ENCODE results near the gene PRAC1.

Gene PRAC1

DNA sequence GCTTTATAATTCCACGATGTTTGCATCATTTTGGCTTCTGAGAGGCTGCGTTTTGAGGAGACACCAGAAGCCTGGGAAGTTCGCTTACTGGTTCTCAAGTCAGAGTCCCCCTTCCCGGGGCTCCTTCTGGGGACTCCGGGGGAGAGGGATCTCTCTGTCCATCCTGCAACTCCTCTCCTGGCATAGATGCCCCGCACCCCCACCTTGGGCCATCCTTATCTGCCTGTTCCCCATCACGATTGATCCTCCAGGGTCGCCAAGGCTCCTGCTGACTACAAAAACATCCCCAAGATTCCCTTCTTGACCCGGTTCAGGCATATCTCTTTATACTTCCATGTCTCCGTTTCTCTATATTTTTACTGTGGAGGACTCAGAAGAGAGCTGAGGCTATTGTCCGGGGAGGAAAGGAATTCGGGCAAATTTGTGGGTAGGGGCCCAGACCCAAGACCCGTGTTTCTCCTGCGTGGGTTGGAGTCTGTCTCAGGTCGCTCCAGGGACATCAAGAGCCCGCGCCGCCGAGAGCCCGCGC lies 24.7 kb upstream of the PRAC1 start:
- no peak for DNase-seq

DNA sequence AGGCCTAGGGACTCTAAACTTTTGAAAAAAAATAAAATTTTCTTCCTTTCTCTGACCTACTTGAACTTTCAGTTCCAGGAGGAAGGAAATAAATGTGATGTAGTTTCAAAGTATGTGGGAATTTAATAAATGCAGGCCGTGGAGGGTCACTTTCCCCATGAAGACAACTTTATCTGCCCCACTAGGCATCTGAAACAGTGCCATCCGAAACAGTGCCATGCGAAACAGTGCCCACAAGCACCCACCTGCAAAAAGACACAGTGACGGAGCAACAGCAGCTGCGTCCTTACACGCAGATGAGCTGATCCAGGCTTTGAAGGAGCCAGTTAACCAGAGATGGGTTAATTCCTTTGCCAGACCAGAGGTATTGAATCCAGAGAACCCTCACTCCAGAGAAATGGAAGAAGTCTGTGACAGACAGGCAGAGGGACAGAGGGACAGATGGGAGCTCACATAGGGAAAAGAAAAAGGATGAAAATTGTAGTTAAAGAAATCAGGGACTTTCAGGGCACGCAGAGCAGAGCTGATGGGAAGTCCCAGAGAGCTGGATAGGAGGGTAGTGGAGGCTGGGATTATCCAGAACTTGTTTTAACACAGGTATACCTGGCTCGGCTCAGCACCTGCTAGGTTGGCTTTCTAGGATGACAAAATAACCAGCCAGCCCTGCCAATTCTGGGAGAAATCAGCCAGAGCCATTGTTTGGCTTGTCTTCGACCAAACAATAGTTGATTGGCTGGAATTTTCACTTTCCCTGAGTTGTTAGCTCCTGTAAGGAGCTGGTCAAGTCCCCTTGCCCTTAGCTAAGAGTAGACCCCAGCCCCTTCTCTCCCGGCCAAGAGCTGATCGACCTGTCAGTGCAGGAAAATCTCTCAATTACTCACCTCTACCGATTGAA lies 23.3 kb upstream of the PRAC1 start:
- no peak for DNase-seq

DNA sequence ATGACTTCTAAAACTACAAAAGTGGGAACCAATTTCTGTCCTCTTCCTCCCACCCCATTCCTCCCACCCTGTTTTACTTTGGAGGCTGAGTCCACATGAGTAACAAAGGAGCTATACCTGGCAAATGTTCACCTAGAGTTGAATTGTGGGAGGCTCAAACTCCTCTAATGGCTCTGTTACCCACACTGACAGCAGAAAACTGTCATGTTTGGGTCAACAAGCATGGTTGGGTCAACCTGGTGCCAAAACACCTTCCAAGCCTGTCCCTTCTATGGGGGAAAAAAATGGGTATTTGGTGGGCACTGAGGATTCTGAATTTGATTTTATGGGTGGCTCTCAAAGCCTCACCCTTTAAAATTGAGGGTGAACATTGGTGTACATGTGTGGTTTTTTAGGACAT lies 18.2 kb upstream of the PRAC1 start:
- DNase-seq, result no peak

DNA sequence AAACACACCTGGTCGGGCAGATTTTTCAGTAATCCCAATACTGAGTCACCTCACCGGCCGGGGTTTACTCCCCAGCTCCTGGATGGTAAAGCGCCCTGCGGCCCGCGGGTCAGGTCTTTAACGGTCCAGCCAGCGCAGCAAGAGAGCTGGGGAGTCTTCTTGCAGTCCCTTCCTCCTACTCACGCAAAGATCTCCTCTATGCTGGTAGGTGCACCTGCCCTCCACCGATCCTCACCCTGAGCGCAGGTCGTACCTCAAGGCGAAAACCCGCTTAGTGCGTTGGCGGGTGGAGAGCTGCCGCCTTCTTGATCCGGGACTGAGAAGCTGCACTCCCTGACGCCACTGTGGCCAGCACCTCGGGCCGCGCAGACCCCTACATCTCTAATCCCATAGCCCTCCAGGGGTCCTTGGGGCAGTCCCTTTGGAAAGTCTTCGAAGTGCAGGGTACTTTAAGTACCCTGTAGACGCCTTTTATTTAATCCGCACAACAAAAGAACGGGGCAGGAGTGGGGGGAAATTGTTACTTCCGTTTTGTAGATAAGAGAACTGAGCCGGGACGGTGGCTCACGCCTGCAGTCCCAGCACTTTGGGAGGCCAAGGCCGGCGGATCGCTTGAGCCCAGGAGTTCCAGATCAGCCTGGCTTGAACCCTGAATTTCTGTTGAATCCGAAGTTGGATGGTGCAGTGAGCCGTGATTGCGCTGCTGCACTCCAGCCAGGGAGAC lies 16.6 kb upstream of the PRAC1 start:
- DNase-seq, result no peak

DNA sequence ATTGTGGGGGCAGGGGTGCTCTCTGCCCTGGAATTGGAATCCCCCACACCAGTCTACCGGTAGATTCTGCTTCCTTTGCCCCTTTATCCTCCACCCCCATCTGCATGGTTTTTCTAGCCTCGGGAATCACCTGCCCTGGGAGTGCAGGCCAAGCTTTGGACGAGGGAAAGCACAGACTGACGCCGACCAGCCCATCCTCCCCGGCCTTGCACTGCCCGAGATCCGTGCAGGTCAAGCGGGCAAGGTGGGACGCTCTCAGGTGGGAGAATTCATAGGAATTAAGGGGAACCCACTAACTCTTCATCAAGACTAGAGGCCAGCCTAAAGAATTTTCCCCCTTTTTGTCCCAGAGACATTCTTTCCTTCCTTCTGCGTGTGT lies 16.1 kb upstream of the PRAC1 start:
- DNase-seq, result no peak

DNA sequence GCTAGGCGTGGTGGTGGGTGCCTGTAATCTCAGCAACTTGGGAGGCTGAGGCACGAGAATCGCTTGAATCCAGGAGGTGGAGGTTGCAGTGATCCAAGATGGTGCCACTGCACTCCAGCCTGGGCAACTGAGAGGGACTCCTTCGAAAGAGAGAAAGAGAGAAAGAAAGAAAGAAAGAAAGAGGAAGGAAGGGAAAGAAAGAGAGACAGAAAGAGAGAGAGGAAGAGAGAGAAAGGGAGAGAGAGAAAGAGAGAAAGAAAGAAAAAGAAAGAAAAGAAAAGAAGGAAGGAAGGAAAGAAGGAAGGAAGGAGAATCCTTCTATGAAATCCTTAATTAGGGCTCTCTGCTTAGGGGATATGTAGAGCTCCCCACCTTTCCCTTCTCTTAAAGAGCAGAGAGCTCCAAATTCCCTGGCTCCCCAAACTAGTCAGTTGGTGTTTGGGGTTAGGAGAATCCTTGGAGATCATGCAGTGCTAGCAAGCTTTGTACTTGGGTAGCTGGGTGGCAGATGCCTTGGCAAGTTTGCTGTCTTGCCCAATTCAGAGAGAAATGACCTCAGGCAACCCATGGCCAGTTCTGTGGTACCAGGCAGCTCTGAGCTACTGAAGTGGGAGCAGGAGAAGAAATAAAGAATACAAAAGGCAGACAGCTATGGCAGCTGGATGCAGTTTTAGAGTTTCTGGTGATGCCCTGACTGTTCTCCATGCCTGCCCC lies 15.2 kb upstream of the PRAC1 start:
- DNase-seq, result no peak

DNA sequence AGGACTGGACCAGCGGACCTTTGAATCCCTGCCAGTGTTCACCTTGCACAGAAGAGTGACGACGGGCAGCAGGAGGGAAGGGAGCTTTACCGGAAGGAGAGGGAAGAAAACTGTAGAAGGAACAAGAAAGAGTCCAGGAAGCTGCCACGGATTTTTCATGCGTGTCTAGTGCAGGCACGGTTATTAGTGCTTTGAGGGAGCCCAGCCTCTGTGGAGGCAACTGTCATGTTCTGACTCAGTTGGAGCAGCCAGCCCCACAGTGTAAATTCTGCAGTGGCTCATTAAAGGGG lies 12.7 kb upstream of the PRAC1 start:
- no peak for DNase-seq

DNA sequence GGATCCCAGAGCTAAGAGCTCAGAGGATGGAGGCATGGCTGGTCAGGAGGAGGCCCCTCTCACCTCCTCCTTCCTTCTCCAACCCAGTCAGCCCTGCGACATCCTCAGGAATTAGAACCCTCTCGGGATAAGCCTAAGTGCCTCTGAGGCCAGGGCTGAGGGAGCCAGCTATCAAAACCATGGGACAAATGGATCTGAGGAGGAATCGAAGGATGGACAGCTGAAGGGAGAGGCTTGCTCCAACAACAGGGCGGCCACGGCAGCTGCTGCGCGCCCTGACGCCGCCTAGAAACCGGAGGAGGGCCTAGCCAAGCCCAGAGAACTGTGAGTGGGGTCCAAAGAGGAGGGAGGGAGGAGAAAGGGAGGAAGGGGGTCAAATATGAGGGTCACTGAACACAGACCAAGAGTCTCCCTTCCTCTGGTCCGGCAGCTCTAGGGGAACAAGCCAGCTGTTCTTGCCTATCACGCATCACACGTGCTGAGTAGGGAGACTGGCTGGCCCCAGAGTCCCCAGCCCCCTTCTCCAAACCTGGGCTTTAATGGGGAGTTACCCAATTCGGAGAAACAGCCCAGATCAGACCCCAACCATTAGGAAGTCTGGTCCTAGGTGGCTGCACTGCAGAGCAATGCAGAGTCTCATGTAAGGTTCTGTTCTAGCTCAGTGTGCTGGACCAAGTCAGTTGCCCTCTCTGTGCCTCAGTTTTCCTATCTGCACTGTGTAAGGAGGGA lies 12.2 kb upstream of the PRAC1 start:
- no peak for DNase-seq

DNA sequence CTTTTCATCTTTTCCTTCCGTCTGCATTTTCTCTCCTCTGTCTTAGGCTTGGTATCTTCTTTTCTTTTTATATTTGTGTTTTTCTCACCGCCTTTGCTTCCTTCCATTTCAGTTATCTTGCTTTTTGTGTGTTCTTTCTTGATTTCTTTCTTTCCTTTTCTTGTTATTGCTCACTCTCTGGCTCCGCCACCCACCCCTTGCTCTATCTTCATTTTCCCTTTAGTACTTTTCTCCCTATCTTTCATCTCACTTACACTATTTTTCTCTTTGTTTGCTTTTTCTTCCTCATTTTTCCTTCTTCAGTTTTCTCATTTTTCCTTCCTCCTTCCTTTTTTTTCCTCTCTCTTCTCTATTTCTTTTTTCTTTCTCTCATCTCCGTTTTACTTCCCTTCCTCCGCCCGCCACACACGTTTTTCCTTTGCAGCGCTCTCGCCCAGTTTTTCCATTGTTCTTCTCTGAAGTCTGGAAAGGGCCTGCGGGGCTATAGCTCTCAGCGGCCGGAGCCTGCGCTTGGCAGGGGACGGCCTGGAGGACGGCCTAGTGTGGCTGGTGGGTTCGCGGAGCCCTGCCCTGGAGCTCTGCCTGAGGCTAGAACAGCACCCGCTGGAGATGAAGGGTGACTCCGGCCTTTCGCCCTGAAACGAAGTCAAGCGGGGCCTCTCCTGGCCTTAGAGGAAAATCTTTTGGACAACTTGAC lies 11.5 kb upstream of the PRAC1 start:
- DNase-seq, result no peak

DNA sequence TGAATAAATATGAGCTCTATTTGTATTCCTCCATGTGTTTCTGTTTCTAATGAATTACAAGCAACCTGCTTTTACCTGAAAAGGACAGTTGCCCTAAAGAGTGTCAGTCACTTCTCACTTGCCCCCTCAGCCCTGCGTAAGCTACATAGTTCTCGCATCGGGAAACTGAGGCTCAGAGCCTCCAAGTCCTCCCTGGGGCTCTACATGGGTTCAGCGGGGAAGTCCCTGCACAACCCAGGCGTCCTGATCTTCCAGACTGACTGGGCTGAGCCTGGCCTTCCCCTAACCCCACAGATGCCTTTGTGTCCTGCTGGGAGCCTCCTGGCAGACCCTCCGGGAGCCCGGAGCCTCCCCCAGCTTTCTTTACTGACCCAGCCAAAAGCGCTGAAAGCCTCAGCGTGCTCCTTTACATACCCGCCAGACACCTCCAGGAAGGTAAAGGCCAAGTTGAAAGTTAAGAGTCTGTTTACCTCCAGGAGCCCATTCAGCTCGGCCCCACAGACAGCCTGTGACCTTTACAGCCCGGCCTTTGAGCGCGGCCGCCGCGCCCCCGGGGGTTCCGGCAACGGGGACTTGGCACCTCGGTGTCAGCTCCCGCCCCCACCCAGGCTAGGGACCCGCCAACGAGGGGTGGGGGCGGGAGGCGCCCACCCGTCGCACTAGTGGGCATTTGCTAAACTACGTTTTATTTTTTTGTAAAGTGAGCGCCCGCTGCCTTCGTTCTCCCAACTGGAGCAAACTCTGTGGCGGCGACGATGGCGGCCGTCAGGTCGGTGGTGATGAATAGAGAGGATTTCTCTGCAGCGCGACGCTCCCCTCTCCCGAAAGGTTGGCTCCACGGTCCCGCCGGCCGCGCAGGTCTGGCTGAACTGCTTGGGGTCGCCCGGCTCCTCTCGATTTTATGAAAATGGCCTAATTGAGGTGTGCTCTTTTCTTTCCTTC lies 10.6 kb upstream of the PRAC1 start:
- DNase-seq, result no peak

DNA sequence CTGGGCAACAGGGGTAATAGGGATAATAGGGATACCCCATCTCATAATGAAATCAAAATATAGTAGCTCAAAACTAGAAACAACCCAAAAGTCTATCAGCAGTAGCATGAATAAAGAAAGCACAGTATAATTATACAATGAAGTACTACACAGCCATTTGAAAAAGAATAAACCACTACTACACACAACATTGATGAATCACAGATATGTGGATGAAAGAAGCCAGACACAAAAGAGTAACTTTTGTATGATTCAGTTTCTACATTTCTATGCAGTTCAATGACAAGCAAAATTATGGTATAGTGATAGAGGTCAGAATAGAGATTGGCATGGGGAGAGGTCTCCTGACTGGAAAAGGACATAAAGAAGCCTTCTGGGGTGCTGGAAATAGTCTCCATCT lies 9.0 kb upstream of the PRAC1 start:
- DNase-seq, result no peak

DNA sequence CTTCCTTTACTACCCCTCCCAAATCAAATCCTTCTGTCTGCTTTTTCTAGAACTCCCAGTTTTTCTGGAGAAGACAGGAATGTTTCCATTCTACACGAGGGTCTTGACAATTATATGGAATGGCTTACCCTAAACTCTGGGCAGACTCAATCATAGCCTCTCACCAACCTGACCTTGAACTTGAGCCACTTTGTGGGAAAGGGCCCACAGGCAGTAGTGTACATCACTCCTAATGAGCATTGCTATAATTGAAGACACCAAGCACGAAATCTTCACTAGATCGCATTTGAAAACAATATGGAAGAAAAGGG lies 7.9 kb upstream of the PRAC1 start:
- DNase-seq, result no peak

DNA sequence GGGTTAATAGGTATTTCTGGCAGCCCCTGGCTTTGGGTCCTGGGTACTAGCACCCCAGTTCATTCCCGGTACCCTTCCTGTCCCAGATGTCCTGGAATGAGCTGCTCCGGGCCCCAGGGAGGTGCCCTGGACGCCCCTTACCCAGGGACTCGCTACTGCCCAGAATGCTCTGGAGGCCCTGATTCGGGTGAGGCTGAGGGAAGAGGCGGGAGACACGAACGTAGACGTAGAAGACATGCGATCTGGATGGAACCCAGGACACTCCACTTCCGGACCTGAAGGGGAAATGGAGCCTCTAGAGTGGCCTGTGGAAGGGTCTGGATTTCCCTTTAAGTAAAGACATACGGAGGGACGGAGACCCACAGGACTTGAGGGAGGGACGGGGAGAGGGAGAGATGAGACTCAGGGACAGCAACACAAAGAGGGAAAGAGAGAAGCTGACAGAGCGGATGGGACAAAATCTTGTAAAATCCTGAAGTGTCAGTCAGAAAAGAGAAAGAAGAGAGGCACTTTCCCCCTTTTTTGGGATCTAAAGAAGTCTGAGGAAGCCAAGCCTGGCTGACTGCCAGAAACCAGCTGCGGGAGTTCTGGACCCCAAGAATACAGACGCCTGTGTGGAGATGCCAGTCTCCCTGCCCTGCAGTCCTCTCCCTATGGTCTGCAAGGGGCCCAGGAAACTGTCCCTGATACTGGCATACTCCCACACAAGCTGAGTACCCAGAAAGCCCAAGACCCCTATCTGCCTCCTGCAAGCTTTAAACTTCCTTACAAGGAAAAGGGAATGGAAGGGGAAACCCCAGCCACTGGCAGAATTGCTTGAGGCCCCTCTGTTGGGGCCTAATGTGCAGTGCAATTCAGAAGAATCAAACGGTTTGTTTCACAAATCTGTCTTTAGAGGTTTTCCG lies 7.3 kb upstream of the PRAC1 start:
- no peak for DNase-seq

DNA sequence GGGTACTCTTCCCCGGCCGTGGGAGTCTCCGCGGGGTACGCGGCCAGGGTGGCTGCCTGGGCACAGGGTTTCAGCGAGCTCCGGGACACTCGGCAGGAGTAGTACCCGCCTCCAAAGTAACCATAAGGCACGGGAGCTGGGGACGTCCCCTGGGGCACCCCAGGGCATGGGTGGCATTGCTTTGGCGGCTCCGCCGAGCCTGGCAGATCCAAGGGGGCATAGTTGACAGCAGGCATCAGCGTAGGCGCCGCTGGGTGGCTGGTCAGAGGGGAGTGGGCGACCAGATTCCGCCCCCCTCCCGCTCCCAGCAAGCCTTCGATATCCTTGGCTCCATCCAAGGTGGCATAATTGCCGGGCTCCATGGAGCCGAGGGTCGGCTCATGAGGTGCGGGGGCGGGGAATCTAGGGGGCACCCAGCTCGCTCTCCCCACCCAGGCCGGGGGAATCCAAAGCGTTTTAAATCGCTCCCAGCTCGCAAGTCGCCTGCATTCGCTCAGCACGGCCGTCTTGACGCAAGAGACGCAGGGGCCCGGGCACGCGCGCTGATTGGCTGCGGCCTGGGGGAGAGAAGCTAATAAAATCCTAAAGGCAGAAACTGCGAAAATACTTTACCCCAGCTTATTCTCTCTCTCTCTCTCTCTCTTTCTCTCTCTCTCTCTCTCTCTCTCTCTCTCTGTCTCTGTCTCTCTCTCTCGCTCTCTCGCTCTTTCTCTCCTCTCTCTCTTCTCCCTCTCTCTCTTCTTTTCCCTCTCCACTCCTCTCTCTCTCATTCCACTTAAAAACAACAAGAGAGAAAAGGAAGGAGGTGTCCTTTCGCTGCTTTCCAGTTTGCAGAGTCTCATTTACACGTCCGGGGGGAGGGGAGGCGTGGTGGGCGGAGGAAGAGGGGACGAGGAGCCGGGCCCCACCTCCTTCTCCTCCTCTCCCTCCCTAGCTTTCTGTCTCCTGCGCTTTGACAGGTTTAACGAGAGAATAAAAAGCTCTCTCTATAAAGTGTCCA lies 6.2 kb upstream of the PRAC1 start, which contains the start of gene HOXB13:
TSS of gene HOXB13 (minus strand) at position 519 of the 1,000 bp plus-strand sequence. CDS start at position 362, 157 bp downstream.
- no peak for DNase-seq

DNA sequence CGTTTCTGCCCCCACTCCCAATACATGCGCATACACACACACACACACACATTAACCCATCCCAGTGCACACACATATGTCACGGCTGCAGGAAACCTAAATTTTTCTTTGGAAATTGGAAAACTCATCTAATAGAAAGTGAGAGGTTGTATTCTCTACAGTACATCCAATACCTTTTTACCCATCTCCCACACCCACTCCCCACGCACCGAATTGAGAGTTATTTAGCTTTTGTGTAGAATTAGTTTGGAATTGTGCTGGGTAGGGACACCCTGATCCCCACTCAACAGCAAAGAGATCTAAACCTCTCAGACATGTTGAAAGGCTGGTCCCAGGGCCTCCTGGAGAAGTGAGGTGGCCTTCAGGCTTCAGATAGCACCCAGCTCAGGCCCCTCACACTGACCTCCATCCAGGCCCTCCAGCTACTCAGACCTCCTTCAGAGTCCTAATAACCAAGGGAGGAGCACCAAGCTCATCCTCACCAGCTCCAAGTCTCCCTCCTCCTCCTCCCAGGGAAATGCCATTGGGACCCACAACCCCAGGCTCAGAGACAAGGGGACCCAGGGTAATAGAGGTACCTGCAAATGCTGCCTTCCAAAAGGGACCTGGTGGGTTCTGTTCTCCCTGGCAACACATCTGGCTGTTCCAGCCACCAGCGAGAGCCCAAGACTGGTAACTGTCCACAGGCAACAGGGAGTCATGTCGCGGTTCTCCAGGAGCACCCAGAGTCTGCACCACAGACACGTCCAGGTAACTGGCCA lies 5.3 kb upstream of the PRAC1 start:
- no peak for DNase-seq

DNA sequence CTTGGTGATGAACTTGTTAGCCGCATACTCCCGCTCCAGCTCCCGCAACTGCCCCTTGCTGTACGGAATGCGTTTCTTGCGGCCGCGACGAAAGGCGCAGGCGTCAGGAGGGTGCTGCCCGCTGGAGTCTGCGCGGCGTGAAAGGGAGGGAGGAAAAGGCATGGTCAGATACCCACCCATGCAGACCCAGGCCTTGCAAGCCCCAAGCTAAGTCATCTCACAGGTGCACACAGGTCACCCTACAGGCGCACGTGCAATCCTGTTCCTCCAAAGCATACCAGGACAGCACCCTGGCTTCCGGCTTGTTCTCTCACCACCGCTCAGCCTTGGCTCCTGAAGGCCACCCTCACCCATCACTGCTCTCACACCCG lies 4.6 kb upstream of the PRAC1 start:
- no peak for DNase-seq

DNA sequence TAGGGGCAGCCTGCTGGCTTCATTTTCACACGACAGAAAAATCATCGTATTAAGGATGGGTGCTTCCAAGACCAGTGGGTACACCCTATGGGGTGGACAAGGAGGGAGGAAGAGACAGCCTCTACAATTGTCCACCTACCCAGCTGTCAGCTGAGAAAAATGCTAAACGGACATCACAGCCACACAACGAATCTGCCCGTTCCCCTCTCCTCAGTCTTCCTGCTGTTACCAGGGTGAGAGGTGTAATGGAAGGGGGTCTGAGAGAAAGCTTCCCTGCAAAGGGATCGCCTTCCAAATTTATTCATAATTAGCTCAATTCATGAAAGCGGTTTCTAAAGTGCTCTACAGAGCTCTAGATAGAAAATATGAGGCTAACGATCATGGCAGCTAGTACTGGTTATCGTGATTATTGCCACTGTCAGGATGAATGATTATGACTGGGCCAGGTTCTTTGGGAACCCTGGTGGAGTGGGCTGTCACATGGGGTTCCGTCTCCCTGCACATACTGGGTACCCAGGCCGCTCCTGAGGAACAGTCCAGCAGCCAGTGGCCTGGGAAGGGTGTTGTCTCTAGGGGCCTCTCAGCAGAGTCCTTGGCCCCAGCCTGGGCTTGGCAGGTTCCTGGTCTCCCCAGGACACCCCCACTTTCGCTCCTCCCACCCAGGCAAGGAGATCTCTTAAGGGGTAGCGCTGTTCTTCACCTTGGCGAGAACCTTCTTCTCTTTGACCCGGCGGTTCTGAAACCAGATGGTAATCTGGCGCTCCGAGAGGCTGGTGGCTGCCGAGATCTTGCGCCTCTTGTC lies 4.0 kb upstream of the PRAC1 start:
- DNase-seq, result no peak

All from hematopoietic multipotent progenitor cell treated with erythropoietin and hydrocortisone succinate and interleukin-3 and kit ligand, for 8 days (in vitro differentiated cells).